ENCODE results near the gene KRT72. TPM values are rescaled to one million over a fixed set of nuclear protein-coding genes. Genes with fewer than 3 reads are reported as not detected.

KRT72 gene
- total RNA-seq, 4 donors from 2014 or later: not detected

- 83% methylated on average over 2 of the region's 2 CpGs for WGBS
These were observed 17.6 kb upstream of the KRT72 start for GRCh38 chr12:52618866-52619265.

DNA sequence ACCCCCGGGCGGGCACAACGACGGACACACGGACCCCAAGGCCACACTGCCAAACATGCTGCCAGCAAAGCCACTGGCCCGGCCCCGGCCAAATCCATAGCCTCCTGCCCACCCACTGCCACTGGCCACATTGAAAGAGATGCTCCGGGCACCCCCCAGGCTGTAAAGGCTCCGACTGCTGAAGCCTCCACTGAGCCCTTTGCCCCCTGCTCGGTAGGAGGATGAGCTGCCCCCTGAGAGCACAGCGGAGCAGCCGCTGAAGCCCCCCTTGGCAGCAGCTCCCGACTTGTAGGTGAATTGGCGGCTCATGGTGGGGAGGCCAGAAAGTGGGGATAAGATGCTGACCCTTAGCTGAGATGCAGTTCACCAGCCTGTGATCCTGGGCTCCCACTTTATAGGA is 17.0 kb upstream of the KRT72 start, which contains the start of gene KRT73:
KRT73 (minus strand) TSS at position 344 of the 400 bp plus-strand sequence; CDS start at position 309, 35 bp downstream.
- H3K27me3 ChIP-seq: peaks cover 0 to 11% (median 0%) of the 10 kb centered on the region in 4 donors
- H3K9me3 ChIP-seq: no peaks in the 10 kb centered on the region
- H3K36me3 ChIP-seq: no peaks in the 10 kb centered on the region
- no peaks in the 10 kb centered on the region for H3K4me1 ChIP-seq
- H3K27ac ChIP-seq (replicated peaks in 1 of 4): no peak within 1 kb of the TSS
- peak; percentile 64 for DNase-seq (ENCODE audit: extremely low spot score)
- no peak for TF ChIP-seq EP300 (IDR thresholded peaks at IDR 0.05)
- TF ChIP-seq POLR2A (IDR thresholded peaks at IDR 0.05; ENCODE audit: low read depth): no peak
- no peak for TF ChIP-seq POLR2AphosphoS5 (IDR thresholded peaks at IDR 0.05)
- TF ChIP-seq, protein P1, sequence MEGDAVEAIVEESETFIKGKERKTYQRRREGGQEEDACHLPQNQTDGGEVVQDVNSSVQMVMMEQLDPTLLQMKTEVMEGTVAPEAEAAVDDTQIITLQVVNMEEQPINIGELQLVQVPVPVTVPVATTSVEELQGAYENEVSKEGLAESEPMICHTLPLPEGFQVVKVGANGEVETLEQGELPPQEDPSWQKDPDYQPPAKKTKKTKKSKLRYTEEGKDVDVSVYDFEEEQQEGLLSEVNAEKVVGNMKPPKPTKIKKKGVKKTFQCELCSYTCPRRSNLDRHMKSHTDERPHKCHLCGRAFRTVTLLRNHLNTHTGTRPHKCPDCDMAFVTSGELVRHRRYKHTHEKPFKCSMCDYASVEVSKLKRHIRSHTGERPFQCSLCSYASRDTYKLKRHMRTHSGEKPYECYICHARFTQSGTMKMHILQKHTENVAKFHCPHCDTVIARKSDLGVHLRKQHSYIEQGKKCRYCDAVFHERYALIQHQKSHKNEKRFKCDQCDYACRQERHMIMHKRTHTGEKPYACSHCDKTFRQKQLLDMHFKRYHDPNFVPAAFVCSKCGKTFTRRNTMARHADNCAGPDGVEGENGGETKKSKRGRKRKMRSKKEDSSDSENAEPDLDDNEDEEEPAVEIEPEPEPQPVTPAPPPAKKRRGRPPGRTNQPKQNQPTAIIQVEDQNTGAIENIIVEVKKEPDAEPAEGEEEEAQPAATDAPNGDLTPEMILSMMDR (IDR thresholded peaks at IDR 0.05): no peak
- 88% methylated on average over 4 of the region's 14 CpGs for WGBS
- no peak within 1 kb of the TSS for H3K4me3 ChIP-seq
- intact Hi-C loops (cut with DNase I): no loop called here

More at GRCh38 chr12:52618866-52619265, 17.6 kb upstream of the KRT72 start:
- no peak overlapping the region for H3K27ac ChIP-seq (replicated peaks in 1 of 4)
- no peaks in the 10 kb centered on the region for H3K9me3 ChIP-seq
- no peaks in the 10 kb centered on the region for H3K36me3 ChIP-seq
- peak; percentile 87 for DNase-seq (ENCODE audit: extremely low spot score)
- TF ChIP-seq, protein P1 (IDR thresholded peaks at IDR 0.05): no peak
- no peak for TF ChIP-seq POLR2AphosphoS5 (IDR thresholded peaks at IDR 0.05)
- no peak for TF ChIP-seq EP300 (IDR thresholded peaks at IDR 0.05)
- TF ChIP-seq POLR2A (IDR thresholded peaks at IDR 0.05; ENCODE audit: low read depth): no peak
- H3K4me1 ChIP-seq: no peaks in the 10 kb centered on the region
- H3K27me3 ChIP-seq: peaks cover 0 to 8% (median 0%) of the 10 kb centered on the region in 4 donors
- no peak overlapping the region for H3K4me3 ChIP-seq
- intact Hi-C loops (cut with DNase I): no loop called here

DNA sequence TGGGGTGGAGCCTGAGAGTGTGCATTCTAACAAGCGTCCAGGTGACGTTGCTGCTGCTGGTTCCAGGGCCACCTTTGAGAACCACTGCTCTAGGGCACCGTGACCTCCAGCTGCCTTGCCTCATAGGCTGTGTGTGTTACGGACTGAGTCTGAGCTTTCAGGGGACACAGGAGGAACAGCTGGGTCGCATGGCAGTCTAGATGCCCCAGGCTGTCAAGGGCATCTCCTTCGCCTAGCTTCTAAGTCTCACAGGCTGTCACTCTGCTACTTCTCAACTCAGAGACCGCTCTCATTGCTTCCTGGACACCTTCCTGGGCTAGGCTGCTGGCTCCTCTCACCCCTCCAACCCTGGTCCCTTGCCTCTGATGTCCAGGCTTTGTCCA is 16.1 kb upstream of the KRT72 start:
- 82% methylated on average over 5 of the region's 7 CpGs for WGBS
- Histone ChIP-seq H3K4me1 (no peaks in the 10 kb centered on the region), H3K27ac (replicated peaks in 1 of 4) (no peak overlapping the region), H3K4me3 (no peak overlapping the region), H3K9me3 (no peaks in the 10 kb centered on the region), H3K27me3 (peaks cover 0 to 12% (median 0%) of the 10 kb centered on the region in 4 donors), H3K36me3 (no peaks in the 10 kb centered on the region)
- TF ChIP-seq POLR2AphosphoS5 (IDR thresholded peaks at IDR 0.05): no peak
- TF ChIP-seq EP300 (IDR thresholded peaks at IDR 0.05): no peak
- TF ChIP-seq POLR2A (IDR thresholded peaks at IDR 0.05; ENCODE audit: low read depth): no peak
- TF ChIP-seq, protein P1 (IDR thresholded peaks at IDR 0.05): no peak
- peak; percentile 86 for DNase-seq (ENCODE audit: extremely low spot score)
- intact Hi-C loops (cut with DNase I): no loop called here

DNA sequence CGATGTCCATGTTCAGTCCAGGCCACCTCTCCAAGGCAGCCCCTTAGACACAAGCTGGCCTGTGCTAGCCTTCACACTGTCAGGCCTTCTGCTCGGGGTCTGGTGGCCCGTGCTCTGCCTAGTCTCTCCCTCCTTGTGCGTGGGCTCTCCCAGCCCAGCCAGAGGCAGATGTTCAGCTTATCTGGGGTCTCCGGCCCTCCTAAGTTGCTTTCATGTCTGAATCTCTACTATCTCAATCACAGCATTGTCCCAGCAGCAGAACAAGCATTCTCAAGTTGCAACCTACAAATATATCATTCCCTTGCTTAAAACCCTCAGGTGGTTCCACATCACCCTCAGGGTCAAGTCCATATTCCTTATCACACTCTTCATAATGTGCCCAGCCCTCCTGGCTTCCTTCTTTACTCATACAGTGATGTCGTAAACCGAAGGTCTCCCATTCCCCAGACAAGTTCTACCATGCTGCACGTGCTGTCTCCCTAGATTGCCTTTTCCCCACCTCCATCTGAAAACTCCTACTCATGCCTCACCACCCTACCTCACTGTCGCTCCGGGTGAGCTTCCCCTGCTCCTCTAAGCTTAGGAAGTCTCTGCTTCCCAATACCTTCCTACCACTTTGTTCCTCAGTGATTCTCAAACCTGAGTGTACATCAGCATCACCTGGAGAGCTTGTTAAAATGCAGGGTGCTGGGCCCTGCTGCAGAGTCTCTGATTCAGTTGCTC is 15.6 kb upstream of the KRT72 start:
- 93% methylated on average over 10 of the region's 10 CpGs for WGBS

More for the DNA sequence above, 15.6 kb upstream of the KRT72 start:
- no peaks in the 10 kb centered on the region for H3K9me3 ChIP-seq
- peaks cover 0 to 15% (median 0%) of the 10 kb centered on the region in 4 donors for H3K27me3 ChIP-seq
- TF ChIP-seq, protein P1 (IDR thresholded peaks at IDR 0.05): no peak
- no peak for TF ChIP-seq POLR2A (IDR thresholded peaks at IDR 0.05; ENCODE audit: low read depth)
- no peak for TF ChIP-seq EP300 (IDR thresholded peaks at IDR 0.05)
- TF ChIP-seq POLR2AphosphoS5 (IDR thresholded peaks at IDR 0.05): no peak
- intact Hi-C loops (cut with DNase I): no loop called here
- H3K4me1 ChIP-seq: no peaks in the 10 kb centered on the region
- H3K4me3 ChIP-seq: no peak overlapping the region
- H3K27ac ChIP-seq (replicated peaks in 1 of 4): no peak overlapping the region
- H3K36me3 ChIP-seq: no peaks in the 10 kb centered on the region
- peak; percentile 72 for DNase-seq (ENCODE audit: extremely low spot score)

Measured in esophagus muscularis mucosa (tissue), 4 donors.